GM12875 (cell line): Measurements from ENCODE around the gene BLOC1S4.

Experiments used
- H3K4me3 ChIP-seq: one replicate; pipeline ENCODE4 v1.5.1; 2011; ENCODE audit warnings: low read depth, low read length, control low read depth
- CTCF ChIP-seq: IDR thresholded peaks from 2 replicates; pipeline ENCODE4 v1.5.1; 2011; ENCODE audit warnings: low read depth, mild to moderate bottlenecking, control low read depth, inconsistent platforms, low read length, moderate library complexity, borderline replicate concordance; ENCODE audit not compliant: insufficient read depth

Gene BLOC1S4

GRCh38 chr4:6693231-6694176, 22.5 kb upstream of the BLOC1S4 start, which contains the start of gene S100P:
TSS of gene S100P (plus strand) at chr4:6693878. CDS start at chr4:6693933, 55 bp downstream.
- H3K4me3 ChIP-seq, result no peak within 1 kb of the TSS
- no peak for TF ChIP-seq CTCF

- TF ChIP-seq CTCF, result no peak
- H3K4me3 ChIP-seq, result no peak overlapping the region
These were observed 21.6 kb upstream of the BLOC1S4 start for GRCh38 chr4:6694177-6694901.

DNA sequence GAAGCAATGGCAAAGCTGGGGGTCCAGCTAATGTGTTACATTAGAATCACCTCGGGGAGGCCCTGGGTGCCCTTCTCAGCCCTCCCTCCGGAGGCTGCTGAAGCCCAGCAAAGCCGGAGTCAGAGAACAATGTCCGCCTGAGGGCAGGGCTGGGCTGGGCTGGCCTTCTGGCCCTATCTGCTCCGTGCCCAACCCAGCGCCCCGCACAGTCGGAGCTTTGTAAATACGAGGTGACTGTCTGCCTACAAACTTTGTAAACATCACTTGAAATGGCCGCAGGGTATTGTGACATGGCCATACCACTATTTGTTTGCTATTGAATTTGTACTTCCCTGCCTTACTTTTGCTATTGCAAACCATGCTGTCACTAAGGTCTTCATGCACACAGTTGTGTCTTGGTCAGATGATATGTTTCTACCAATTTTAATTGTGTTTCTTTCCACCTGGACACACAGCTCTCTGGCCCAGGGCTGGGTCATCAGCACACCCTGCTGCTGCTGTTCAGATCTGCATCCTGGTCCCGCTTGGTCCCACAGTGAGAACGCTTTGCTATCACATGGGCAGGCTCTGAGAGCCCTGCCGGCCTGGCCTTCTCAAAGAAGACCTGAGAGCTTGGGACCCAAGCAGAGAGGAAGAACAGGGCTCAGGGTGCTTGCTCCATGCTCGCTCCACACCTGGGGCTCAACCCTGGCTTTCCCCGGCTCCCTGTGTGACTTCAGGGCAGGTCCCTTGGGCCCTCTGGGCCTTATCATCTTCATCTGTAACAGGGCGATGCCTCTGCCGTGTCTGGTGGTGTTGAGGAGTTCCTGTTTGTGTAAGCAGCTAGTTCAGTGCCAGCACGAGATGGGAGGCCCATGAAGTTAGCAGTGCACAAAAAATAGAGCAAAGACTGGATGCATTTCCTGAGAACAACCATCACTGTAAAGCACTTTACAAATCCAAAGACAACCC, 20.0 kb upstream of the BLOC1S4 start:
- H3K4me3 ChIP-seq, result no peak overlapping the region
- TF ChIP-seq CTCF, result no peak

- no peak overlapping the region for H3K4me3 ChIP-seq
- TF ChIP-seq CTCF, result no peak
These were observed 19.4 kb upstream of the BLOC1S4 start for GRCh38 chr4:6696611-6697010.

GRCh38 chr4:6697131-6697530, 18.8 kb upstream of the BLOC1S4 start:
- H3K4me3 ChIP-seq, result no peak overlapping the region
- no peak for TF ChIP-seq CTCF

DNA sequence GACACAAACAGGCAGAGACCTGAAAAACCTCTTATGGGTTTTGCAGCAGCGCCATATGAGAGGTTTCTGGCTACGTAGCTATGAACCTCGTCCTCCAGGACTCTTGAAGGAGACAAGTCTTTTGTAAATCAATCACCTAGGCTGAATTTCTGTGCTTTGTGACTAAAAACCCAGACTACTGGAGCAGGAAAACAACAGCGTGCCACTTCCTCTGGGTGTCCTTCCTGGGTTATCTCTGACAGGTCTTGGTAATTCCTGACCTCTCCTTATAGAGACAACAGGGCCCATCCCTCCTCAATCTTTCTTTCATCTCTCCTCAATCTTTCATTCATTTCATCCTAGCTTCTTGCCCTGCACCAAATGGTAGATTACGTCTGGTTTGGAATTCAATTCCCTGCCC, 16.6 kb upstream of the BLOC1S4 start:
- TF ChIP-seq CTCF, result no peak
- no peak overlapping the region for H3K4me3 ChIP-seq
